ENCODE results near the gene PRG3.
"Not testable (repeated sequence)": the region's sequence is repeated elsewhere in the genome, so short reads cannot be mapped to it uniquely, and the experiment has no call there.

The PRG3 gene

GRCh38 chr11:57403802-57404147 lies 22.8 kb upstream of the PRG3 start:
- DNase-seq (ENCODE audit: low read depth), result no peak
- no peak for TF ChIP-seq CTCF (IDR thresholded peaks at IDR 0.05; ENCODE audit: low read length, missing control alignments)
- no peak overlapping the region for H3K4me3 ChIP-seq (replicated peaks; ENCODE audit: low read depth, low read length)

- H3K4me3 ChIP-seq (replicated peaks; ENCODE audit: low read depth, low read length); DNase-seq (ENCODE audit: low read depth): not testable (repeated sequence)
These were observed 22.3 kb upstream of the PRG3 start for GRCh38 chr11:57403003-57403801.

GRCh38 chr11:57402188-57403002 lies 21.4 kb upstream of the PRG3 start:
- no peak for TF ChIP-seq CTCF (IDR thresholded peaks at IDR 0.05; ENCODE audit: low read length, missing control alignments)
- DNase-seq (ENCODE audit: low read depth), result no peak
- no peak overlapping the region for H3K4me3 ChIP-seq (replicated peaks; ENCODE audit: low read depth, low read length)

- DNase-seq (ENCODE audit: low read depth), result no peak
- TF ChIP-seq CTCF (IDR thresholded peaks at IDR 0.05; ENCODE audit: low read length, missing control alignments), result no peak
- H3K4me3 ChIP-seq (replicated peaks; ENCODE audit: low read depth, low read length), result no peak overlapping the region
These were observed 19.1 kb upstream of the PRG3 start for GRCh38 chr11:57399972-57400578.

GRCh38 chr11:57399221-57399620 lies 18.3 kb upstream of the PRG3 start:
- no peak overlapping the region for H3K4me3 ChIP-seq (replicated peaks; ENCODE audit: low read depth, low read length)
- DNase-seq (ENCODE audit: low read depth), result no peak
- no peak for TF ChIP-seq CTCF (IDR thresholded peaks at IDR 0.05; ENCODE audit: low read length, missing control alignments)

GRCh38 chr11:57397394-57397990 lies 16.5 kb upstream of the PRG3 start:
- TF ChIP-seq CTCF (IDR thresholded peaks at IDR 0.05; ENCODE audit: low read length, missing control alignments), result no peak
- no peak for DNase-seq (ENCODE audit: low read depth)
- H3K4me3 ChIP-seq (replicated peaks; ENCODE audit: low read depth, low read length), result no peak overlapping the region

- H3K4me3 ChIP-seq (replicated peaks; ENCODE audit: low read depth, low read length), result no peak overlapping the region
- no peak for DNase-seq (ENCODE audit: low read depth)
- TF ChIP-seq CTCF (IDR thresholded peaks at IDR 0.05; ENCODE audit: low read length, missing control alignments), result no peak
These were observed 15.8 kb upstream of the PRG3 start for GRCh38 chr11:57396744-57397143.
